MM.1S (cell line): ENCODE results near the gene CCDC134.

Source experiments
- DNase-seq: peaks from one replicate; pipeline ENCODE4 v3.0.0-alpha.2; 2015
- H2AFZ ChIP-seq: fragments of 300-600 bp; sonication (generic); 2 replicates; pipeline ENCODE4 v1.6.0; 2016; ENCODE audit warnings: antibody characterized with exemption, low read length
- H3F3A ChIP-seq: fragments of 300-600 bp; sonication (generic); 2 replicates; pipeline ENCODE4 v1.6.1; 2016; ENCODE audit warnings: mild to moderate bottlenecking, antibody characterized with exemption, low read length, moderate library complexity, mixed read lengths; ENCODE audit not compliant: insufficient read depth
- H3K27ac ChIP-seq: fragments of 300-600 bp; sonication (generic); 2 replicates; pipeline ENCODE4 v1.5.1; 2016; ENCODE audit warnings: mild to moderate bottlenecking, low read length
- H3K27me3 ChIP-seq: fragments of 300-600 bp; sonication (generic); replicated peaks from 2 replicates; pipeline ENCODE4 v1.6.0; 2016; ENCODE audit warnings: low read length; ENCODE audit not compliant: insufficient read depth
- H3K36me3 ChIP-seq: fragments of 300-600 bp; sonication (generic); replicated peaks from 2 replicates; pipeline ENCODE4 v1.6.1; 2016; ENCODE audit warnings: mild to moderate bottlenecking, low read length, mixed read lengths; ENCODE audit not compliant: insufficient read depth
- H3K4me1 ChIP-seq: fragments of 300-600 bp; sonication (generic); 2 replicates; pipeline ENCODE4 v1.6.1; 2016; ENCODE audit warnings: low read length, mixed read lengths
- H3K4me2 ChIP-seq: fragments of 300-600 bp; sonication (generic); 2 replicates; pipeline ENCODE4 v1.6.0; 2016; ENCODE audit warnings: low read depth, low read length
- H3K4me3 ChIP-seq: fragments of 300-600 bp; sonication (generic); 2 replicates; pipeline ENCODE4 v1.5.1; 2016; ENCODE audit warnings: low read length, mixed read lengths
- H3K79me2 ChIP-seq: fragments of 300-600 bp; sonication (generic); 2 replicates; pipeline ENCODE4 v1.6.1; 2016; ENCODE audit warnings: mixed run types, low read length, mixed read lengths
- H3K9ac ChIP-seq: fragments of 300-600 bp; sonication (generic); 2 replicates; pipeline ENCODE4 v1.6.1; 2016; ENCODE audit warnings: low read length, mixed read lengths
- H3K9me2 ChIP-seq: fragments of 300-600 bp; sonication (generic); replicated peaks from 2 replicates; pipeline ENCODE4 v1.6.1; 2016; ENCODE audit warnings: mild to moderate bottlenecking, low read length, mixed read lengths; ENCODE audit not compliant: insufficient read depth
- H3K9me3 ChIP-seq: fragments of 300-600 bp; sonication (generic); replicated peaks from 2 replicates; pipeline ENCODE4 v1.6.1; 2016; ENCODE audit warnings: mild to moderate bottlenecking, low read length, mixed read lengths; ENCODE audit not compliant: insufficient read depth
- H4K20me1 ChIP-seq: fragments of 300-600 bp; sonication (generic); 2 replicates; pipeline ENCODE4 v1.6.1; 2016; ENCODE audit warnings: mild to moderate bottlenecking, low read length, moderate library complexity, mixed read lengths; ENCODE audit not compliant: insufficient read depth
- EZH2 ChIP-seq: fragments of 300-600 bp; sonication (generic); optimal IDR thresholded peaks from 2 replicates; pipeline ENCODE3; 2017; ENCODE audit warnings: low read depth, mild to moderate bottlenecking, antibody characterized with exemption, low read length, mixed read lengths
- EZH2phosphoT487 ChIP-seq: fragments of 300-600 bp; sonication (generic); IDR thresholded peaks from 2 replicates; pipeline ENCODE4 v1.6.1; 2018; ENCODE audit warnings: antibody characterized with exemption, low read length
- TF ChIP-seq, protein P1 (sequence below): fragments of 300-600 bp; sonication (generic); IDR thresholded peaks from 2 replicates; pipeline ENCODE4 v1.5.1; 2016; ENCODE audit warnings: antibody characterized with exemption, low read length, mixed read lengths

CCDC134 gene

GRCh38 chr22:41844513-41844912, 44.0 kb downstream of the CCDC134 start:
- no peaks in the 10 kb centered on the region for H3K9me3 ChIP-seq
- no peak overlapping the region for H3K4me3 ChIP-seq
- peaks cover 4% of the 10 kb centered on the region; the same call in 1 of the 2 replicates for H3F3A ChIP-seq
- no peak overlapping the region for H3K4me2 ChIP-seq
- TF ChIP-seq, protein P1, sequence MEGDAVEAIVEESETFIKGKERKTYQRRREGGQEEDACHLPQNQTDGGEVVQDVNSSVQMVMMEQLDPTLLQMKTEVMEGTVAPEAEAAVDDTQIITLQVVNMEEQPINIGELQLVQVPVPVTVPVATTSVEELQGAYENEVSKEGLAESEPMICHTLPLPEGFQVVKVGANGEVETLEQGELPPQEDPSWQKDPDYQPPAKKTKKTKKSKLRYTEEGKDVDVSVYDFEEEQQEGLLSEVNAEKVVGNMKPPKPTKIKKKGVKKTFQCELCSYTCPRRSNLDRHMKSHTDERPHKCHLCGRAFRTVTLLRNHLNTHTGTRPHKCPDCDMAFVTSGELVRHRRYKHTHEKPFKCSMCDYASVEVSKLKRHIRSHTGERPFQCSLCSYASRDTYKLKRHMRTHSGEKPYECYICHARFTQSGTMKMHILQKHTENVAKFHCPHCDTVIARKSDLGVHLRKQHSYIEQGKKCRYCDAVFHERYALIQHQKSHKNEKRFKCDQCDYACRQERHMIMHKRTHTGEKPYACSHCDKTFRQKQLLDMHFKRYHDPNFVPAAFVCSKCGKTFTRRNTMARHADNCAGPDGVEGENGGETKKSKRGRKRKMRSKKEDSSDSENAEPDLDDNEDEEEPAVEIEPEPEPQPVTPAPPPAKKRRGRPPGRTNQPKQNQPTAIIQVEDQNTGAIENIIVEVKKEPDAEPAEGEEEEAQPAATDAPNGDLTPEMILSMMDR: no peak
- TF ChIP-seq EZH2: no peak
- no peak for TF ChIP-seq EZH2phosphoT487
- peaks cover 88% of the 10 kb centered on the region for H4K20me1 ChIP-seq
- no peaks in the 10 kb centered on the region for H3K9me2 ChIP-seq
- H3K9ac ChIP-seq: no peak overlapping the region
- no peak overlapping the region for H3K27ac ChIP-seq
- no peak overlapping the region for H2AFZ ChIP-seq
- H3K79me2 ChIP-seq: peaks cover 97% of the 10 kb centered on the region
- H3K36me3 ChIP-seq: peaks cover 19% of the 10 kb centered on the region
- H3K4me1 ChIP-seq: no peaks in the 10 kb centered on the region; the same call in 1 of the 2 replicates
- DNase-seq: no peak
- no peaks in the 10 kb centered on the region for H3K27me3 ChIP-seq

DNA sequence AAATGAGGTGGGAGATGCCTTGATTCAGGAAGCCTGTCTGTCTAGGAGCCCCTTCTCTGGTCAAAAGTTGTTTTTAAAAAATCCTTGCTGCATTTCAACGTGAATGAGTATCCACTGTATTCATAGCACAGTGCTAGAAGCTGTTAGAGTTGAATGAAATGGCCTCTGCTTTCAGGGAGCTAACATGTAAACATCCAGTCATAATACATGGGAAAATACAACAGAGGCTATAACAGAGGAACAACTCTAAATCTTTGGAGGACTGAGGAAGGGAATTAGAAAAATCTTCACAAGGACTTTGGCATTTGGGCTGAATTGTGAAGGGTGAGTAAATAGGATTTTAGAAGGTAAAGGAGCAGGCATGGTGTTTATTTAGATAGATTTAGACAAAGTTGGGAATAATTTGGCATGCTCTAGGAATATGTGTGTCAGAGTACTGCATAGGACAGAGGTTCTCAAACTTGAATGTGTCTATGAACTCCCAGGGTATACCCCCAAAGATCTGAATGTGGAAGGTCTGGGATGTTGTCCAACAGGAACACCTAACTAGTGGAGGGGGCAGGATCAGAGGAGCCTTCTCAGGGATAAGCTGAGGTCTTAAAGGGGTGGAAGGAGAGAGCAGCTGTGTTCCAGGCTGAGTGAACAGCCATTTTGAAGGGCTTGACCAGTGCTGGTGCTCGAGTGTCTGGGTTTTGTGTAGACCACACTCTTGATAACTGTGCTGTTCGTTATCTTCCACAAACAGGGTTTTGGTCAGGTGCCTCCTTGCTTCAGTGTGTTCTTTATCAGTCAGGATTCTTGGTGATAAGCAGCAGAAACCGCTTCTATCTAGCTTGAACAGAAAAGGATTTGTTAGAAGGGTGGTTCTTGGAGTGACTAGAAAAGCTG, 45.1 kb downstream of the CCDC134 start:
- H3K79me2 ChIP-seq: peaks cover 97% of the 10 kb centered on the region
- H3K4me1 ChIP-seq: no peaks in the 10 kb centered on the region; the same call in 1 of the 2 replicates
- peaks cover 19% of the 10 kb centered on the region for H3K36me3 ChIP-seq
- H2AFZ ChIP-seq: no peak overlapping the region
- no peaks in the 10 kb centered on the region for H3K9me2 ChIP-seq
- TF ChIP-seq, protein P1: no peak
- no peak for TF ChIP-seq EZH2
- no peak for TF ChIP-seq EZH2phosphoT487
- H3K9me3 ChIP-seq: no peaks in the 10 kb centered on the region
- no peak overlapping the region for H3K4me2 ChIP-seq
- no peak overlapping the region for H3K9ac ChIP-seq
- no peaks in the 10 kb centered on the region for H3K27me3 ChIP-seq
- H3K27ac ChIP-seq: no peak overlapping the region
- H4K20me1 ChIP-seq: peaks cover 89% of the 10 kb centered on the region
- peaks cover 4% of the 10 kb centered on the region; the same call in 1 of the 2 replicates for H3F3A ChIP-seq
- no peak overlapping the region for H3K4me3 ChIP-seq
- DNase-seq: no peak

- DNase-seq: no peak
- Histone ChIP-seq H3K9ac (no peak overlapping the region), H3K4me1 (no peaks in the 10 kb centered on the region; the same call in 1 of the 2 replicates), H3K79me2 (peaks cover 97% of the 10 kb centered on the region), H3K27ac (no peak overlapping the region), H4K20me1 (peaks cover 89% of the 10 kb centered on the region), H3K9me3 (no peaks in the 10 kb centered on the region), H3K9me2 (no peaks in the 10 kb centered on the region), H3K4me2 (no peak overlapping the region), H3K27me3 (no peaks in the 10 kb centered on the region), H3K36me3 (peaks cover 15% of the 10 kb centered on the region), H3F3A (0 out of 2 replicates have a peak, but pooled peaks cover 4% of the 10 kb centered on the region), H2AFZ (no peak overlapping the region), H3K4me3 (no peak overlapping the region)
- no peak for TF ChIP-seq EZH2phosphoT487
- no peak for TF ChIP-seq EZH2
- TF ChIP-seq, protein P1: no peak
Measured at GRCh38 chr22:41846268-41846987, 45.9 kb downstream of the CCDC134 start.
